PC-3 (cell line): Measurements from ENCODE around the gene ALOX15B.

Experiments used
- EZH2phosphoT487 ChIP-seq: fragments of 300-600 bp; sonication (generic); IDR thresholded peaks from 2 replicates; pipeline ENCODE4 v1.6.1; 2018; ENCODE audit warnings: mild to moderate bottlenecking, antibody characterized with exemption, low read length, borderline replicate concordance
- TF ChIP-seq, protein P1 (sequence below): fragments of 300-600 bp; sonication (generic); conservative IDR thresholded peaks from 2 replicates; pipeline ENCODE4 v1.5.1; 2017; ENCODE audit warnings: antibody characterized with exemption, low read depth, mild to moderate bottlenecking, low read length

DNA sequence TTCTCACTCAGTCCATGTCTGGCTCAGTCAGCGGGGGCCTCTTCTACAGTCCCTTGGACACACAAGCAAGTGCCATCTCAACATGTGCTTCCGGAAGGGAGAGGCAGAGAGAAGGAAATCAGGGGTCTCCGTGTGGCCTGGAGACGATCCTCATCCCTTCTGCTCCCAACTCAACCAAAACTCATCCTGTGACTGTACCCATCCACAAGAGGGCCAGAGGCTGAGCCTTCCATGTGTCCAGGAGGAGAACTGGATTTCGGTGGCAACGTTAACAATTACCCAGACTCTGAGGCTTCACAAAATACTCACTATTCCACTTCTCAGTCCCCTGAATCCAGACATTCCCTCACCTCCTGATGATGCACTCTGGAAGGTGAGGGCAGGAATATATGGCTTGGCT, 56.5 kb downstream of the ALOX15B start:
- TF ChIP-seq, protein P1, sequence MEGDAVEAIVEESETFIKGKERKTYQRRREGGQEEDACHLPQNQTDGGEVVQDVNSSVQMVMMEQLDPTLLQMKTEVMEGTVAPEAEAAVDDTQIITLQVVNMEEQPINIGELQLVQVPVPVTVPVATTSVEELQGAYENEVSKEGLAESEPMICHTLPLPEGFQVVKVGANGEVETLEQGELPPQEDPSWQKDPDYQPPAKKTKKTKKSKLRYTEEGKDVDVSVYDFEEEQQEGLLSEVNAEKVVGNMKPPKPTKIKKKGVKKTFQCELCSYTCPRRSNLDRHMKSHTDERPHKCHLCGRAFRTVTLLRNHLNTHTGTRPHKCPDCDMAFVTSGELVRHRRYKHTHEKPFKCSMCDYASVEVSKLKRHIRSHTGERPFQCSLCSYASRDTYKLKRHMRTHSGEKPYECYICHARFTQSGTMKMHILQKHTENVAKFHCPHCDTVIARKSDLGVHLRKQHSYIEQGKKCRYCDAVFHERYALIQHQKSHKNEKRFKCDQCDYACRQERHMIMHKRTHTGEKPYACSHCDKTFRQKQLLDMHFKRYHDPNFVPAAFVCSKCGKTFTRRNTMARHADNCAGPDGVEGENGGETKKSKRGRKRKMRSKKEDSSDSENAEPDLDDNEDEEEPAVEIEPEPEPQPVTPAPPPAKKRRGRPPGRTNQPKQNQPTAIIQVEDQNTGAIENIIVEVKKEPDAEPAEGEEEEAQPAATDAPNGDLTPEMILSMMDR = no peak
- no peak for TF ChIP-seq EZH2phosphoT487
